ENCODE measurements around the gene TIE1.
"Not testable (repeated sequence)": the region's sequence is repeated elsewhere in the genome, so short reads cannot be mapped to it uniquely, and the experiment has no call there.

The TIE1 gene

GRCh38 chr1:43363283-43363934 lies 62.6 kb downstream of the TIE1 start:
- Histone ChIP-seq H3K9me3 (ENCODE audit: insufficient read depth, low read depth, low read length) (no peaks in the 10 kb centered on the region), H3K36me3 (ENCODE audit: insufficient read depth, low read depth, low read length) (peaks cover 60% of the 10 kb centered on the region), H3K4me1 (ENCODE audit: insufficient read depth, low read length) (peaks cover 21% of the 10 kb centered on the region), H3K27me3 (ENCODE audit: insufficient read depth, low read length) (no peaks in the 10 kb centered on the region), H3K4me3 (ENCODE audit: low read length) (no peak overlapping the region), H3K27ac (ENCODE audit: low read length) (no peak overlapping the region), H3K9ac (ENCODE audit: low read depth, low read length) (no peak overlapping the region)

GRCh38 chr1:43363935-43364525 lies 63.2 kb downstream of the TIE1 start:
- H3K27ac ChIP-seq (ENCODE audit: low read length), result no peak overlapping the region
- no peaks in the 10 kb centered on the region for H3K27me3 ChIP-seq (ENCODE audit: insufficient read depth, low read length)
- H3K36me3 ChIP-seq (ENCODE audit: insufficient read depth, low read depth, low read length), result peaks cover 60% of the 10 kb centered on the region

GRCh38 chr1:43365678-43366077 lies 64.9 kb downstream of the TIE1 start:
- H3K9ac ChIP-seq (ENCODE audit: low read depth, low read length), result no peak overlapping the region
- no peaks in the 10 kb centered on the region for H3K27me3 ChIP-seq (ENCODE audit: insufficient read depth, low read length)
- H3K9me3 ChIP-seq (ENCODE audit: insufficient read depth, low read depth, low read length), result no peaks in the 10 kb centered on the region
- H3K27ac ChIP-seq (ENCODE audit: low read length), result no peak overlapping the region
- peaks cover 18% of the 10 kb centered on the region for H3K4me1 ChIP-seq (ENCODE audit: insufficient read depth, low read length)
- H3K36me3 ChIP-seq (ENCODE audit: insufficient read depth, low read depth, low read length), result peaks cover 46% of the 10 kb centered on the region
- peak overlapping the region; percentile 89 for H3K4me3 ChIP-seq (ENCODE audit: low read length)

More at GRCh38 chr1:43363935-43364525, 63.2 kb downstream of the TIE1 start:
- H3K9me3 ChIP-seq (ENCODE audit: insufficient read depth, low read depth, low read length), result no peaks in the 10 kb centered on the region
- H3K4me3 ChIP-seq (ENCODE audit: low read length), result no peak overlapping the region
- no peak overlapping the region for H3K9ac ChIP-seq (ENCODE audit: low read depth, low read length)
- H3K4me1 ChIP-seq (ENCODE audit: insufficient read depth, low read length), result peaks cover 27% of the 10 kb centered on the region

GRCh38 chr1:43366179-43366578 lies 65.4 kb downstream of the TIE1 start:
- 0 out of 2 replicates have a peak overlapping the region, but pooled peaks have one; percentile 73 for H3K9ac ChIP-seq (ENCODE audit: low read depth, low read length)
- peak overlapping the region; percentile 89 for H3K4me3 ChIP-seq (ENCODE audit: low read length)
- no peaks in the 10 kb centered on the region for H3K27me3 ChIP-seq (ENCODE audit: insufficient read depth, low read length)
- H3K9me3 ChIP-seq (ENCODE audit: insufficient read depth, low read depth, low read length), result no peaks in the 10 kb centered on the region
- peaks cover 41% of the 10 kb centered on the region for H3K36me3 ChIP-seq (ENCODE audit: insufficient read depth, low read depth, low read length)
- H3K4me1 ChIP-seq (ENCODE audit: insufficient read depth, low read length), result peaks cover 18% of the 10 kb centered on the region
- no peak overlapping the region for H3K27ac ChIP-seq (ENCODE audit: low read length)

- Histone ChIP-seq H3K27me3 (ENCODE audit: insufficient read depth, low read length) (no peaks in the 10 kb centered on the region), H3K27ac (ENCODE audit: low read length) (no peak overlapping the region), H3K4me3 (ENCODE audit: low read length) (peak overlapping the region; percentile 89), H3K36me3 (ENCODE audit: insufficient read depth, low read depth, low read length) (peaks cover 36% of the 10 kb centered on the region), H3K9me3 (ENCODE audit: insufficient read depth, low read depth, low read length) (no peaks in the 10 kb centered on the region), H3K9ac (ENCODE audit: low read depth, low read length) (peak overlapping the region; percentile 73), H3K4me1 (ENCODE audit: insufficient read depth, low read length) (peaks cover 18% of the 10 kb centered on the region)
Measured at GRCh38 chr1:43366601-43367025, 65.8 kb downstream of the TIE1 start.

DNA sequence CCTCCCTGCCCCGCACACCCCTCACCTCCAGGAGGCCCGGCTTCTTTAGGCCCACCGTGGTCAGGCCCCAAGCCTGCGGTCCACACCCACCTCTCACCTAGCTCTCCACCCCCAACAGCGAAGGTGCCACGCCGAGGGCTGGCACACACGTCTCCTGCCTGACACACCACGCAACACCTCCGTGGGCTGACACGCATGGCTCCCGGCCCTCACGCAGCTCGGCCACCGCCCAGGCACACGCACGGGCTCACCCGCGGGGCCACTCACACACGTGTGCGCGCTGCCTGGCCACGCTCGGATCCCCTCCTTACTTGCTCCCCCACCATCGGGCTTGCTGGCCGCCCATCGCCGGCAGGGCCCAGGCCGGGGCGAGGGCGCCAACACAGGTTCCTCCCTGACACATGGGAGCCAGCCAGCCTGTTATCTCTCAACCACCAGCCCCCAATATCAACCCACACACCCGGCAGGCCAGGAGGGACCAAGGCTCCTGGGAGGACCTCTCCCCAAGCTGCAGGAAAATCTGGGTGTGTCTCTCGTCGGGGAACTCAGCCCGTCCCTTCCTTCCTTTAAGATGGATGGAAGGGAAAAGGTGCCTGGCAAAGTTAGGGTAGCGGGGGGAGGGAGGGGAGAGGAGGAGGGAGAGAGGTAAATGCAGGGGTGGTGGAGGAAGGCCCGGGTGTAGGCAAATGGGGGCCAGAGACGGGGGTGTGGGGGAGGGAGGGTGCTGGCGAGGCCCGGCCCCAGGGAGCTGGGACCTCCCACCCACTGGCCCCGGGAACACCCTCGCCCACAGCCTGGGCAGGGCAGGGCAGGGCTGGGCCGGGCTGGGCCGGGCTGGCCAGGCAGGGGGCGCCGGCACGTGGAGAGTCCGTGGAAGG lies 66.5 kb downstream of the TIE1 start:
- H3K36me3 ChIP-seq (ENCODE audit: insufficient read depth, low read depth, low read length), result peaks cover 30% of the 10 kb centered on the region

GRCh38 chr1:43367904-43368645 lies 67.3 kb downstream of the TIE1 start, which contains the start of gene ELOVL1:
Gene ELOVL1 (minus strand): TSS chr1:43368011. CDS start chr1:43365609, 2,402 bp downstream.
- Histone ChIP-seq H3K4me1 (ENCODE audit: insufficient read depth, low read length) (peaks cover 18% of the 10 kb centered on the region), H3K36me3 (ENCODE audit: insufficient read depth, low read depth, low read length) (peaks cover 22% of the 10 kb centered on the region), H3K27me3 (ENCODE audit: insufficient read depth, low read length) (no peaks in the 10 kb centered on the region), H3K27ac (ENCODE audit: low read length) (peak within 1 kb of the TSS; percentile 49), H3K9ac (ENCODE audit: low read depth, low read length) (peak within 1 kb of the TSS; percentile 76), H3K9me3 (ENCODE audit: insufficient read depth, low read depth, low read length) (no peaks in the 10 kb centered on the region), H3K4me3 (ENCODE audit: low read length) (peak within 1 kb of the TSS; percentile 89)

More for the DNA sequence above, 66.5 kb downstream of the TIE1 start:
- Histone ChIP-seq H3K4me3 (ENCODE audit: low read length) (peak overlapping the region; percentile 89), H3K27me3 (ENCODE audit: insufficient read depth, low read length) (no peaks in the 10 kb centered on the region), H3K9me3 (ENCODE audit: insufficient read depth, low read depth, low read length) (no peaks in the 10 kb centered on the region), H3K4me1 (ENCODE audit: insufficient read depth, low read length) (peaks cover 18% of the 10 kb centered on the region), H3K27ac (ENCODE audit: low read length) (no peak overlapping the region), H3K9ac (ENCODE audit: low read depth, low read length) (peak overlapping the region; percentile 73)

DNA sequence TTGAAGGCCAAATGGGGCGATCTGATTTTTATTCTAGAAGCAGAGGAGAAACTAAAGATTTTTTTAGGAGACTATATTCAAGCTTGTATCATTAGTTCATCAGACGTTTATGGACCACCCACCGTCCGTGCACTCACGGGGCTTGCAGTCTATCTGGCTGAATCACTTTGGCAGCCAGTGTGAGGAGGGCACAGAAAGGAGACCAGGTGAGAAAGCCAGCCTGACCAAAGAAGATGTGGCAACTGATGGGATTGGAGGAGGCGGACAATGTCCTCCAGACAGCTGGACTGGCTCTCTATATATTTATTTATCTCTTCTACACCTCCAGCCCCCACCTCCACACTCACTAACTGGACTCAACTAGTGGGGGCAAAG lies 67.9 kb downstream of the TIE1 start:
- H3K4me1 ChIP-seq (ENCODE audit: insufficient read depth, low read length), result peaks cover 18% of the 10 kb centered on the region

GRCh38 chr1:43369779-43370178 lies 69.0 kb downstream of the TIE1 start:
- peaks cover 18% of the 10 kb centered on the region for H3K4me1 ChIP-seq (ENCODE audit: insufficient read depth, low read length)
- H3K27me3 ChIP-seq (ENCODE audit: insufficient read depth, low read length); H3K9ac ChIP-seq (ENCODE audit: low read depth, low read length); H3K27ac ChIP-seq (ENCODE audit: low read length); H3K36me3 ChIP-seq (ENCODE audit: insufficient read depth, low read depth, low read length); H3K9me3 ChIP-seq (ENCODE audit: insufficient read depth, low read depth, low read length); H3K4me3 ChIP-seq (ENCODE audit: low read length): not testable (repeated sequence)

More for the DNA sequence above, 67.9 kb downstream of the TIE1 start:
- no peaks in the 10 kb centered on the region for H3K9me3 ChIP-seq (ENCODE audit: insufficient read depth, low read depth, low read length)
- H3K4me3 ChIP-seq (ENCODE audit: low read length), result peak overlapping the region; percentile 89
- peak overlapping the region; percentile 49 for H3K27ac ChIP-seq (ENCODE audit: low read length)
- peak overlapping the region; percentile 76 for H3K9ac ChIP-seq (ENCODE audit: low read depth, low read length)
- peaks cover 16% of the 10 kb centered on the region for H3K36me3 ChIP-seq (ENCODE audit: insufficient read depth, low read depth, low read length)
- H3K27me3 ChIP-seq (ENCODE audit: insufficient read depth, low read length), result no peaks in the 10 kb centered on the region

- Histone ChIP-seq H3K9ac (ENCODE audit: low read depth, low read length) (no peak overlapping the region), H3K27ac (ENCODE audit: low read length) (no peak overlapping the region), H3K9me3 (ENCODE audit: insufficient read depth, low read depth, low read length) (no peaks in the 10 kb centered on the region), H3K4me3 (ENCODE audit: low read length) (no peak overlapping the region), H3K4me1 (ENCODE audit: insufficient read depth, low read length) (peaks cover 17% of the 10 kb centered on the region), H3K27me3 (ENCODE audit: insufficient read depth, low read length) (no peaks in the 10 kb centered on the region), H3K36me3 (ENCODE audit: insufficient read depth, low read depth, low read length) (no peaks in the 10 kb centered on the region)
Measured at GRCh38 chr1:43370564-43370963, 69.8 kb downstream of the TIE1 start.

DNA sequence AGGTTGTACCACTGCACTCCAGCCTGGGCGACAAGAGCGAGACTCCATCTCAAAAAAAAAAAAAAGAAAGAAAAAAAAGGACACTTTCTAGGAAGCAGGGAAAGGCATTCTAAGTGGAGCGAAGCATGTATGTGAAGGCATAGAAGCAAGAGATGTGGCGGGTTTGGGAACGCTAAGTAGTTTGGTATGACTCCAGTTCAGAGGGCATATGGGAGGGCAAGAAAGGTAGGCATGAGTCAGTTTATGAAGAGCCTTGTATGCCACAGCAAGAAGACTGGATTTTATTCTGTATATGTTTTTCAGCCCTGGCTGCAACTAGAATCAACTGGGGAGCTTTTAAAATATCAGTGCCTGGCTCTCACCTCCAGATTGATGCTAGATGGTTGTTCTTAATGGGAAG lies 71.4 kb downstream of the TIE1 start:
- Histone ChIP-seq H3K4me1 (ENCODE audit: insufficient read depth, low read length) (0 out of 2 replicates have a peak, but pooled peaks cover 7% of the 10 kb centered on the region), H3K9me3 (ENCODE audit: insufficient read depth, low read depth, low read length) (no peaks in the 10 kb centered on the region), H3K27ac (ENCODE audit: low read length) (no peak overlapping the region), H3K4me3 (ENCODE audit: low read length) (no peak overlapping the region), H3K36me3 (ENCODE audit: insufficient read depth, low read depth, low read length) (no peaks in the 10 kb centered on the region), H3K9ac (ENCODE audit: low read depth, low read length) (no peak overlapping the region), H3K27me3 (ENCODE audit: insufficient read depth, low read length) (no peaks in the 10 kb centered on the region)
